Adrenal gland (tissue), 12 donors: ENCODE measurements around the gene HIPK2. TPM values are rescaled to one million over a fixed set of nuclear protein-coding genes. Genes with fewer than 3 reads are reported as not detected.
A peak's percentile ranks its signal among the peaks of the same experiment; 100 is the strongest.

Experiments used
- DNase-seq, 7 donors: peaks; one replicate each; pipeline ENCODE4 v3.0.0-alpha.2; 2019 to 2020
- H3K27ac ChIP-seq, 5 donors: fragments of 200-600 bp; sonication (generic) in 4 of 5; 1 replicate in 3 of 5; 2 replicates in 2 of 5; pipeline versions ENCODE4 v1.5.1 to v1.8.0; 2016 to 2020; ENCODE audit warnings: mild to moderate bottlenecking in 1 of 5
- H3K27me3 ChIP-seq: fragments of 200-600 bp; 2 replicates; pipeline ENCODE4 v1.8.0; 2021
- H3K36me3 ChIP-seq, 2 donors: fragments of 200-600 bp; replicated peaks in 1 of 2; 1 replicate in 1 of 2; 2 replicates in 1 of 2; pipeline versions ENCODE4 v1.5.1 to v1.8.0; 2018 to 2022
- H3K4me1 ChIP-seq, 2 donors: fragments of 200-600 bp; replicated peaks in 1 of 2; 1 replicate in 1 of 2; 2 replicates in 1 of 2; pipeline versions ENCODE4 v1.5.1 to v1.8.0; 2018 to 2021
- H3K4me3 ChIP-seq, 4 donors: fragments of 200-600 bp; sonication (generic) in 3 of 4; one replicate each; pipeline ENCODE4 v1.5.1; 2016 to 2018
- H3K9me3 ChIP-seq, 3 donors: fragments of 200-600 bp; sonication (generic) in 1 of 3; replicated peaks in 1 of 3; 1 replicate in 2 of 3; 2 replicates in 1 of 3; pipeline versions ENCODE4 v1.5.1 to v1.8.0; 2016 to 2021
- POLR2A ChIP-seq, 2 donors: fragments of 450-650 bp; IDR thresholded peaks; one replicate each; pipeline ENCODE4 v1.6.1; 2017; ENCODE audit warnings: antibody characterized with exemption in 2 of 2, mild to moderate bottlenecking in 2 of 2, moderate library complexity in 1 of 2
- WGBS, 4 donors: extraction: QIAGEN DNeasy Blood & Tissue Kit in 2 of 4; methylation state at CpG; one replicate each; pipeline versions ENCODE4 v1.1.5 to v1.1.7; 2013 to 2017; 5-methylcytosine and 5-hydroxymethylcytosine counted together
- intact Hi-C, 2 donors: fragments of 100-400 bp; cut with DNase I; formaldehyde crosslinking; loops; one replicate each; pipeline versions ENCODE4 v1.14.1 to v1.15.0; 2022 to 2023
- polyA plus RNA-seq, 3 donors: library from polyadenylated mRNA; stranded (reverse); fragments of 200-250 nt in 2 of 3; fragments of 350-450 nt in 1 of 3; fragmentation: Illumina TruSeq in 1 of 3; extraction: RNeasy Lipid Tissue Mini Kit (QIAGEN cat#74804) in 1 of 3; gene quantifications; one replicate each; pipeline ENCODE4 v1.2.3, GENCODE V29; 2013 to 2014
- total RNA-seq, 9 donors: library from RNA; depleted of rRNA in 4 of 9; stranded (reverse); fragments of >200 nt in 4 of 9; fragments of 120-200 nt in 1 of 9; fragmentation: NEBNext Ultra II Directional in 1 of 9; extraction: Animal tissue kit (Norgen Biotek cat#: 25700) in 1 of 9; gene quantifications; one replicate each; pipeline versions ENCODE4 v1.1.0 to v1.2.4, GENCODE V29; 2013 to 2023
- TF ChIP-seq, protein P1 (sequence below), 6 experiments: fragments of 450-650 bp in 4 of 6; fragments of 200-600 bp in 2 of 6; sonication (generic) in 1 of 6; IDR thresholded peaks; 1 replicate in 5 of 6; 2 replicates in 1 of 6; pipeline versions ENCODE4 v1.5.1 to v1.8.0; 2016 to 2021; ENCODE audit warnings: antibody characterized with exemption in 6 of 6, mild to moderate bottlenecking in 2 of 6, moderate library complexity in 1 of 6
- donor health status: healthy with polysubstance abuse.
- donor health status: Bipolar disorder and iron deficiency.
- donor health status: DM: yes; HTN: yes; CAD: no.
- donor health status: DM: no; HTN: no; CAD: no.
- donor health status: DM: no; HTN: no; CAD: no.
- donor health status: DM: yes; HTN: yes; CAD: no.

Gene HIPK2
- total and polyA plus RNA-seq, 12 donors = 4.7 to 82.4 (median 49.8) TPM

GRCh38 chr7:139691253-139691781 lies 86.5 kb downstream of the HIPK2 start:
- Histone ChIP-seq H3K27me3 (no peaks in the 10 kb centered on the region), H3K27ac (peak overlapping the region in 2 of 5 donors; percentile 4 to 53), H3K36me3 (no peaks in the 10 kb centered on the region), H3K4me3 (no peak overlapping the region), H3K9me3 (no peaks in the 10 kb centered on the region), H3K4me1 (peaks cover 16 to 25% of the 10 kb centered on the region in 2 donors)
- 40 to 59% (median 48%) methylated on average over 5 of the region's 5 CpGs for WGBS, 4 donors
- intact Hi-C loops = no loop called here
- DNase-seq = peak in 6 of 7 donors; percentile 69 to 86 (median 76)
- no peak for TF ChIP-seq POLR2A (IDR thresholded peaks at IDR 0.05)
- TF ChIP-seq, protein P1, sequence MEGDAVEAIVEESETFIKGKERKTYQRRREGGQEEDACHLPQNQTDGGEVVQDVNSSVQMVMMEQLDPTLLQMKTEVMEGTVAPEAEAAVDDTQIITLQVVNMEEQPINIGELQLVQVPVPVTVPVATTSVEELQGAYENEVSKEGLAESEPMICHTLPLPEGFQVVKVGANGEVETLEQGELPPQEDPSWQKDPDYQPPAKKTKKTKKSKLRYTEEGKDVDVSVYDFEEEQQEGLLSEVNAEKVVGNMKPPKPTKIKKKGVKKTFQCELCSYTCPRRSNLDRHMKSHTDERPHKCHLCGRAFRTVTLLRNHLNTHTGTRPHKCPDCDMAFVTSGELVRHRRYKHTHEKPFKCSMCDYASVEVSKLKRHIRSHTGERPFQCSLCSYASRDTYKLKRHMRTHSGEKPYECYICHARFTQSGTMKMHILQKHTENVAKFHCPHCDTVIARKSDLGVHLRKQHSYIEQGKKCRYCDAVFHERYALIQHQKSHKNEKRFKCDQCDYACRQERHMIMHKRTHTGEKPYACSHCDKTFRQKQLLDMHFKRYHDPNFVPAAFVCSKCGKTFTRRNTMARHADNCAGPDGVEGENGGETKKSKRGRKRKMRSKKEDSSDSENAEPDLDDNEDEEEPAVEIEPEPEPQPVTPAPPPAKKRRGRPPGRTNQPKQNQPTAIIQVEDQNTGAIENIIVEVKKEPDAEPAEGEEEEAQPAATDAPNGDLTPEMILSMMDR (IDR thresholded peaks at IDR 0.05) = no peak

DNA sequence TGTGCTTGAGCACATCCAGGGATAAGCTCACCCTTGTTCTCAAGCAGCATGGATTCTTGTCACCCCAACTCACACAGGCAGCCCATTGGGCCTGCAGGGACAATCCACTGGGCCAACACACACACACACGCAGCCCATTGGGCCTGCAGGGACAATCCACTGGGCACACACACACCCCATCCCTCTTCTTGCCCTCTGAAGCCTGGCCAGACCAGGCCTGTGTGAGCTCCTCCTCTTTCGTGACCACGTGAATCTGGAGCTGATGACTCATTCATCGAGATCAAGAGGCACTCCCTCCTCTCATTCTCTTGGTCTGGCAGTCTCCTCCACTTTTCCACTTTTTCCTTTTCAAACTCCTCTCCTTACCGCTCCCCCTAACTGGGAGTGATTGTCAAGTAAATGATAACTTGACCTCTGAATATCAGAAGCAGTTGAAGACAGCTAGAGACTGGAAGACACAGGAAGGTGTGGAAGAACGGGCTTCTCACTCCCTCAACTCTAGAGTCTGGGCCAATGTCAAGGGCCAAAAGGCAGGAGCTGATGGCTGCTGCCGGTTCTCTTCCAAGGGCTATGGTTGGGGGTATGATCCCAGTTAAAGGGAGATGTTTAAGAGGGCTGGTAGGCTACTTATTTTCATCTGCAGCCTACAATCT lies 89.7 kb downstream of the HIPK2 start:
- no peak for TF ChIP-seq POLR2A (IDR thresholded peaks at IDR 0.05)
- TF ChIP-seq, protein P1 (IDR thresholded peaks at IDR 0.05) = no peak
- Histone ChIP-seq H3K9me3 (no peaks in the 10 kb centered on the region), H3K27ac (no peak overlapping the region), H3K27me3 (no peaks in the 10 kb centered on the region), H3K4me1 (peaks cover 7 to 19% of the 10 kb centered on the region in 2 donors), H3K4me3 (no peak overlapping the region), H3K36me3 (no peaks in the 10 kb centered on the region)
- WGBS, 4 donors = 69 to 83% (median 77%) methylated on average over 7 of the region's 7 CpGs
- peak in 6 of 7 donors; percentile 41 to 67 (median 52) for DNase-seq
- intact Hi-C loops = no loop called here

GRCh38 chr7:139687211-139687954 lies 90.4 kb downstream of the HIPK2 start:
- no peak overlapping the region for H3K4me3 ChIP-seq
- DNase-seq = no peak
- H3K27me3 ChIP-seq = no peaks in the 10 kb centered on the region
- H3K27ac ChIP-seq = no peak overlapping the region
- TF ChIP-seq, protein P1 (IDR thresholded peaks at IDR 0.05) = no peak
- TF ChIP-seq POLR2A (IDR thresholded peaks at IDR 0.05) = no peak
- no peaks in the 10 kb centered on the region for H3K36me3 ChIP-seq
- H3K4me1 ChIP-seq = peaks cover 7 to 21% of the 10 kb centered on the region in 2 donors
- intact Hi-C loops = no loop called here
- no peaks in the 10 kb centered on the region for H3K9me3 ChIP-seq

- DNase-seq = peak in 1 of 7 donors; percentile 37
- peaks cover 4 to 24% of the 10 kb centered on the region in 2 donors for H3K4me1 ChIP-seq
- no peak for TF ChIP-seq POLR2A (IDR thresholded peaks at IDR 0.05)
- intact Hi-C loops = no loop called here
- peak overlapping the region in 2 of 5 donors; percentile 23 to 42 for H3K27ac ChIP-seq
- no peaks in the 10 kb centered on the region for H3K27me3 ChIP-seq
- WGBS, 4 donors = 88 to 93% (median 91%) methylated on average over 13 to 16 of the region's 16 CpGs
- no peaks in the 10 kb centered on the region for H3K36me3 ChIP-seq
- no peaks in the 10 kb centered on the region for H3K9me3 ChIP-seq
- H3K4me3 ChIP-seq = no peak overlapping the region
Observed at GRCh38 chr7:139683137-139683921, 94.5 kb downstream of the HIPK2 start.
